ENCODE results near the gene ZDHHC7.

The ZDHHC7 gene

DNA sequence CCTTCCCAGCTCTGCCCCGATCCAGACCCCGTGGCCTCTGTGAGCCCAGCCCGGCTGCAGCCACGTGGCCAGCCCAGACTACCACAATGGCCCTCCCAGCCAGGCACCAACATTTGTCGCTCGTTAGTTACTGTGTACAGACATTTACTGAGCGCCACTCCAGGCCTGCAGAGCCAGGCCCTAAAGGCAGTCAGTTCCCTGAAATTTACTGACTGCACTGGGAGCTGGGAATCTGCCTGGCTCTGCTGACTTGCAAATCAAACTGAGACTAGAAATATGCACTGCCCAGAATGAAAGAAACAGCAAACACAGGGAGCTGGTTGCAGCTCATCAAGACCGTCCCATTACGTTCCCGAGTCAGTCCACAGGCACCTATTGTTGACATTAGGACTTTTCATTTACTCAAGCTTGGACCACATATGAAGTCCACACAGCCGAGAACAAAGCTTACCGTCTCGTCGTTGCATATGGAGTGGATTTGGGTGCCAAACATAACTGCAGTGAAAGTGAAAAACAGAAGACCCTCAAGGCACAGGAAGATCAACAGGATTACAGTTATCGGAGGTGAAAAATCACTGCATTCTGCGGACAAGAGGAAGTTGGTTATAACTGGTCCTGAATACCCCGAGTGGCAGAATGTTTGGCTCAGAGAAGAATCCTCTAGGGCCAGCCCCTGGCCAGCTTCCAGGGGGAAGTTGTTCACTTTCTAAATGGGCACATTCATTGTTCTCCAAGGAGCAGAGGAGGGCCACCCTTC, 34.5 kb downstream of the ZDHHC7 start:
- no peaks in the 10 kb centered on the region for H3K27me3 ChIP-seq (ENCODE audit: insufficient read depth, low read length)
- TF ChIP-seq, protein P1, sequence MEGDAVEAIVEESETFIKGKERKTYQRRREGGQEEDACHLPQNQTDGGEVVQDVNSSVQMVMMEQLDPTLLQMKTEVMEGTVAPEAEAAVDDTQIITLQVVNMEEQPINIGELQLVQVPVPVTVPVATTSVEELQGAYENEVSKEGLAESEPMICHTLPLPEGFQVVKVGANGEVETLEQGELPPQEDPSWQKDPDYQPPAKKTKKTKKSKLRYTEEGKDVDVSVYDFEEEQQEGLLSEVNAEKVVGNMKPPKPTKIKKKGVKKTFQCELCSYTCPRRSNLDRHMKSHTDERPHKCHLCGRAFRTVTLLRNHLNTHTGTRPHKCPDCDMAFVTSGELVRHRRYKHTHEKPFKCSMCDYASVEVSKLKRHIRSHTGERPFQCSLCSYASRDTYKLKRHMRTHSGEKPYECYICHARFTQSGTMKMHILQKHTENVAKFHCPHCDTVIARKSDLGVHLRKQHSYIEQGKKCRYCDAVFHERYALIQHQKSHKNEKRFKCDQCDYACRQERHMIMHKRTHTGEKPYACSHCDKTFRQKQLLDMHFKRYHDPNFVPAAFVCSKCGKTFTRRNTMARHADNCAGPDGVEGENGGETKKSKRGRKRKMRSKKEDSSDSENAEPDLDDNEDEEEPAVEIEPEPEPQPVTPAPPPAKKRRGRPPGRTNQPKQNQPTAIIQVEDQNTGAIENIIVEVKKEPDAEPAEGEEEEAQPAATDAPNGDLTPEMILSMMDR (IDR thresholded peaks at IDR 0.05; ENCODE audit: low read length) = no peak
- TF ChIP-seq EZH2 (IDR thresholded peaks at IDR 0.05; ENCODE audit: borderline replicate concordance, low read length) = no peak
- no peak overlapping the region for H3K4me2 ChIP-seq (ENCODE audit: low read length)
- no peak overlapping the region for H2AFZ ChIP-seq (ENCODE audit: low read length)
- H3K4me1 ChIP-seq (ENCODE audit: insufficient read depth, low read length, severe bottlenecking) = no peaks in the 10 kb centered on the region
- H3K27ac ChIP-seq (ENCODE audit: low read depth, low read length, poor library complexity, severe bottlenecking) = no peak overlapping the region
- no peaks in the 10 kb centered on the region for H3F3A ChIP-seq (ENCODE audit: insufficient read depth, low read length)
- H3K36me3 ChIP-seq (ENCODE audit: insufficient read depth, low read length) = peaks cover 61% of the 10 kb centered on the region
- H3K4me3 ChIP-seq (ENCODE audit: low read depth, low read length, poor library complexity, severe bottlenecking) = no peak overlapping the region
- H3K79me2 ChIP-seq (ENCODE audit: insufficient read depth, low read length) = no peaks in the 10 kb centered on the region
- no peak overlapping the region for H3K9ac ChIP-seq (ENCODE audit: low read length)
- H3K9me2 ChIP-seq (ENCODE audit: low read depth, low read length) = no peaks in the 10 kb centered on the region
- no peaks in the 10 kb centered on the region for H4K20me1 ChIP-seq (ENCODE audit: insufficient read depth, low read length)
- no peaks in the 10 kb centered on the region for H3K9me3 ChIP-seq (ENCODE audit: low read length)

DNA sequence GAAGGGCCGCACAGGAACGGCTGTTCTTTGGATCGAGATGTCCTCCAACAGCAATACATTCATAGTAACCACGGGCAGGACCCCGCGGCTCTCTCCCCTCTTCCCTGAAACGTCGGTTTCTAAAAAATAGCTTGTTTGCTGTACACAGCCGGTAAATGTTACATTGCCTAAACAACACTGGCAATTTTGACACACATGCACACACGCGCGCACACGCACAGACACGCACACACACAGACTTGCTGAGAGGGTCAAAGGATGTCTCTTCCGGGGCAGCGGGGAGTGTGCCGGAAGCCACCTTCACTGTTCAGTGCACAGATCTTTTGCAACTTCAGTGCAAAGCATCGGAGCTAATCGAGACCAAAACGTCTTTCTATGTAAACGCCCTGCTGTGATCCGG, 35.8 kb downstream of the ZDHHC7 start:
- H3K4me2 ChIP-seq (ENCODE audit: low read length) = no peak overlapping the region
- no peaks in the 10 kb centered on the region for H3K4me1 ChIP-seq (ENCODE audit: insufficient read depth, low read length, severe bottlenecking)
- H4K20me1 ChIP-seq (ENCODE audit: insufficient read depth, low read length) = no peaks in the 10 kb centered on the region
- H3K27ac ChIP-seq (ENCODE audit: low read depth, low read length, poor library complexity, severe bottlenecking) = no peak overlapping the region
- H2AFZ ChIP-seq (ENCODE audit: low read length) = no peak overlapping the region
- H3K9me2 ChIP-seq (ENCODE audit: low read depth, low read length) = no peaks in the 10 kb centered on the region
- peaks cover 50% of the 10 kb centered on the region for H3K36me3 ChIP-seq (ENCODE audit: insufficient read depth, low read length)
- no peaks in the 10 kb centered on the region for H3K27me3 ChIP-seq (ENCODE audit: insufficient read depth, low read length)
- no peak overlapping the region for H3K4me3 ChIP-seq (ENCODE audit: low read depth, low read length, poor library complexity, severe bottlenecking)
- no peaks in the 10 kb centered on the region for H3K9me3 ChIP-seq (ENCODE audit: low read length)
- no peak for TF ChIP-seq EZH2 (IDR thresholded peaks at IDR 0.05; ENCODE audit: borderline replicate concordance, low read length)
- TF ChIP-seq, protein P1 (IDR thresholded peaks at IDR 0.05; ENCODE audit: low read length) = no peak
- H3K79me2 ChIP-seq (ENCODE audit: insufficient read depth, low read length) = no peaks in the 10 kb centered on the region
- H3F3A ChIP-seq (ENCODE audit: insufficient read depth, low read length) = no peaks in the 10 kb centered on the region
- H3K9ac ChIP-seq (ENCODE audit: low read length) = no peak overlapping the region

DNA sequence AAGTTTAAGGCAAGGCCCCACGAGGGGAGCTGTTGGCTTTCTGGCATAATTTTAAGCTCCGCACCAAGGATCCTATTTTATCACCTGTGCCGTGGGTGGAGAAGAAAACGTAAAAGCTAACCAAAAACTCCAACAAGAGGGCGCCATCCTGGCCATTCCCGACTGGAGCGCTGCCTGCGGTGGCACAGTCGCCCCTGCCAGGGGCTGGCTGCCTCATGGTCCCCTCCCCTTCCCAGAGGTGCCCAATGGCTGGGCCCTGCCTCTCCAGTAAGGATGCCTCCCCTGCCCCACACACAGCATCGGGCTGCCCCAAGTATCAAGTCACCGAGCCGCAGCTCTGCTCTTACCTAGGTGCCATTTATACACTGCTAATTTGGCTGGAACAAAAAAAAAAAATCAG, 36.3 kb downstream of the ZDHHC7 start:
- Histone ChIP-seq H3K36me3 (ENCODE audit: insufficient read depth, low read length) (peaks cover 50% of the 10 kb centered on the region), H3K4me2 (ENCODE audit: low read length) (no peak overlapping the region)

More for the DNA sequence above, 36.3 kb downstream of the ZDHHC7 start:
- Histone ChIP-seq H3K9me3 (ENCODE audit: low read length) (no peaks in the 10 kb centered on the region), H3K9me2 (ENCODE audit: low read depth, low read length) (no peaks in the 10 kb centered on the region), H3K4me3 (ENCODE audit: low read depth, low read length, poor library complexity, severe bottlenecking) (no peak overlapping the region), H3K9ac (ENCODE audit: low read length) (no peak overlapping the region), H4K20me1 (ENCODE audit: insufficient read depth, low read length) (no peaks in the 10 kb centered on the region), H3K27me3 (ENCODE audit: insufficient read depth, low read length) (no peaks in the 10 kb centered on the region), H3K79me2 (ENCODE audit: insufficient read depth, low read length) (no peaks in the 10 kb centered on the region), H3K27ac (ENCODE audit: low read depth, low read length, poor library complexity, severe bottlenecking) (no peak overlapping the region), H3K4me1 (ENCODE audit: insufficient read depth, low read length, severe bottlenecking) (no peaks in the 10 kb centered on the region), H2AFZ (ENCODE audit: low read length) (no peak overlapping the region), H3F3A (ENCODE audit: insufficient read depth, low read length) (no peaks in the 10 kb centered on the region)
- TF ChIP-seq, protein P1 (IDR thresholded peaks at IDR 0.05; ENCODE audit: low read length) = no peak
- no peak for TF ChIP-seq EZH2 (IDR thresholded peaks at IDR 0.05; ENCODE audit: borderline replicate concordance, low read length)

Measured in OCI-LY1 (cell line).